H1 (cell line): ENCODE data around the gene ASRGL1.

Experiments used
- BACH1 ChIP-seq: IDR thresholded peaks from 2 replicates; pipeline ENCODE4 v1.6.1; 2012; ENCODE audit warnings: low read length, improper control_type of control experiment
- BRCA1 ChIP-seq: IDR thresholded peaks from 2 replicates; pipeline ENCODE4 v1.6.1; 2012; ENCODE audit warnings: low read depth, low read length, improper control_type of control experiment
- EZH2 ChIP-seq: fragments of 200-600 bp; sonication (generic); IDR thresholded peaks from 2 replicates; pipeline ENCODE4 v1.7.1; 2012; ENCODE audit warnings: low read depth, mild to moderate bottlenecking, moderate library complexity, low read length, inconsistent platforms; ENCODE audit not compliant: severe bottlenecking
- HDAC2 ChIP-seq, 2 experiments: fragments of 300-600 bp in 1 of 2; sonication (generic) in 1 of 2; IDR thresholded peaks; 2 replicates each; pipeline ENCODE4 v1.6.1; 2011 to 2012; ENCODE audit warnings: low read depth in 2 of 2, low read length in 2 of 2, mild to moderate bottlenecking in 2 of 2, moderate library complexity in 2 of 2, borderline replicate concordance in 1 of 2, inconsistent platforms in 1 of 2
- POLR2A ChIP-seq, 2 experiments: IDR thresholded peaks; 1 replicate in 1 of 2; 2 replicates in 1 of 2; pipeline ENCODE4 v1.6.1; 2011; ENCODE audit warnings: low read depth in 2 of 2, low read length in 2 of 2, mild to moderate bottlenecking in 2 of 2; ENCODE audit errors: control extremely low read depth in 1 of 2
- SUZ12 ChIP-seq: fragments of 200-600 bp; sonication (generic); IDR thresholded peaks from 2 replicates; pipeline ENCODE4 v1.6.1; 2012; ENCODE audit warnings: mild to moderate bottlenecking, inconsistent platforms, low read length, moderate library complexity, mixed read lengths
- TAF1 ChIP-seq: IDR thresholded peaks from 2 replicates; pipeline ENCODE4 v1.6.1; 2011; ENCODE audit warnings: mild to moderate bottlenecking, low read depth, low read length
- TF ChIP-seq, protein P1 (sequence below), 3 experiments: IDR thresholded peaks; 1 replicate in 2 of 3; 2 replicates in 1 of 3; pipeline versions ENCODE4 v1.5.1 to v1.6.1; 2011; ENCODE audit warnings: low read length in 3 of 3, mild to moderate bottlenecking in 3 of 3, inconsistent platforms in 2 of 3, low read depth in 1 of 3, moderate library complexity in 1 of 3; ENCODE audit not compliant: insufficient read depth in 1 of 3; ENCODE audit errors: control extremely low read depth in 1 of 3
- TF ChIP-seq, protein P2 (sequence below): IDR thresholded peaks from 2 replicates; pipeline ENCODE4 v1.6.1; 2011; ENCODE audit warnings: low read length, improper control_type of control experiment

DNA sequence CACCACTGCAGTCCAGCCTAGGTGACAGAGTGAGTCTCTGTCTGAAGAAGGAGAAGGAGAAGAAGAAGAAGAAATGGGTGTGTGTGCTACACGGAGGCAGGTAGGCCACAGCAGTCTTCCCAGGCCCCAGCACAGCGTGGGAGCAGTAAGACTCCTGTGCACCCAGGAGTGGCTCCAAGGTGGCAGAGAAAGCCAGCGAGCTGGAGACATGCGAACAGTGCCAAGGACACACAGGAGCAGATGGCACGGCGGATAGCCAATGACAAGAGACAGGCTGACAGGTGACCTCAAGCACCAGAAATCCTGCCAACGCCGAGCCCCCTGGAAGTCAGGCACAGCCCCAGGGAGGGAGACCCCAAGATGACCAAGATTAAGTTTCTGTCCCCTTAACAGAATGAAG lies 72.6 kb downstream of the ASRGL1 start:
- TF ChIP-seq, protein P1, sequence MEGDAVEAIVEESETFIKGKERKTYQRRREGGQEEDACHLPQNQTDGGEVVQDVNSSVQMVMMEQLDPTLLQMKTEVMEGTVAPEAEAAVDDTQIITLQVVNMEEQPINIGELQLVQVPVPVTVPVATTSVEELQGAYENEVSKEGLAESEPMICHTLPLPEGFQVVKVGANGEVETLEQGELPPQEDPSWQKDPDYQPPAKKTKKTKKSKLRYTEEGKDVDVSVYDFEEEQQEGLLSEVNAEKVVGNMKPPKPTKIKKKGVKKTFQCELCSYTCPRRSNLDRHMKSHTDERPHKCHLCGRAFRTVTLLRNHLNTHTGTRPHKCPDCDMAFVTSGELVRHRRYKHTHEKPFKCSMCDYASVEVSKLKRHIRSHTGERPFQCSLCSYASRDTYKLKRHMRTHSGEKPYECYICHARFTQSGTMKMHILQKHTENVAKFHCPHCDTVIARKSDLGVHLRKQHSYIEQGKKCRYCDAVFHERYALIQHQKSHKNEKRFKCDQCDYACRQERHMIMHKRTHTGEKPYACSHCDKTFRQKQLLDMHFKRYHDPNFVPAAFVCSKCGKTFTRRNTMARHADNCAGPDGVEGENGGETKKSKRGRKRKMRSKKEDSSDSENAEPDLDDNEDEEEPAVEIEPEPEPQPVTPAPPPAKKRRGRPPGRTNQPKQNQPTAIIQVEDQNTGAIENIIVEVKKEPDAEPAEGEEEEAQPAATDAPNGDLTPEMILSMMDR (IDR thresholded peaks at IDR 0.05; ENCODE audit: control extremely low read depth in 1 of 3, insufficient read depth in 1 of 3, low read depth in 1 of 3, low read length in 3 of 3) = no peak
- TF ChIP-seq HDAC2 (IDR thresholded peaks at IDR 0.05; ENCODE audit: borderline replicate concordance in 1 of 2, low read depth in 2 of 2, low read length in 2 of 2) (no peak), POLR2A (IDR thresholded peaks at IDR 0.05; ENCODE audit: control extremely low read depth in 1 of 2, low read depth in 2 of 2, low read length in 2 of 2) (no peak), BRCA1 (no peak), EZH2 (no peak), TAF1 (no peak), BACH1 (no peak), SUZ12 (no peak)
- TF ChIP-seq, protein P2, sequence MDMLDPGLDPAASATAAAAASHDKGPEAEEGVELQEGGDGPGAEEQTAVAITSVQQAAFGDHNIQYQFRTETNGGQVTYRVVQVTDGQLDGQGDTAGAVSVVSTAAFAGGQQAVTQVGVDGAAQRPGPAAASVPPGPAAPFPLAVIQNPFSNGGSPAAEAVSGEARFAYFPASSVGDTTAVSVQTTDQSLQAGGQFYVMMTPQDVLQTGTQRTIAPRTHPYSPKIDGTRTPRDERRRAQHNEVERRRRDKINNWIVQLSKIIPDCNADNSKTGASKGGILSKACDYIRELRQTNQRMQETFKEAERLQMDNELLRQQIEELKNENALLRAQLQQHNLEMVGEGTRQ = no peak
